Lower leg skin (tissue), 4 donors: ENCODE results near the gene MFSD8. TPM values are rescaled to one million over a fixed set of nuclear protein-coding genes. Genes with fewer than 3 reads are reported as not detected.
A peak's percentile ranks its signal among the peaks of the same experiment; 100 is the strongest.

ENCODE experiments used
- DNase-seq, 2 donors: peaks; one replicate each; pipeline ENCODE4 v3.0.0-alpha.2; 2019; ENCODE audit warnings: low spot score in 2 of 2
- H3K4me3 ChIP-seq: fragments of 200-600 bp; sonication (generic); 2 replicates; pipeline ENCODE4 v1.5.1; 2017; ENCODE audit warnings: mild to moderate bottlenecking, low read depth; ENCODE audit not compliant: poor library complexity, severe bottlenecking
- POLR2A ChIP-seq, 2 donors: fragments of 450-650 bp; IDR thresholded peaks; one replicate each; pipeline ENCODE4 v1.6.1; 2016 to 2017; ENCODE audit warnings: antibody characterized with exemption in 2 of 2, mild to moderate bottlenecking in 1 of 2, moderate library complexity in 1 of 2
- WGBS, 2 donors: methylation state at CpG; one replicate each; pipeline ENCODE4 v1.1.5; 2018; 5-methylcytosine and 5-hydroxymethylcytosine counted together
- intact Hi-C: fragments of 100-400 bp; cut with DNase I; formaldehyde crosslinking; loops from one replicate; pipeline ENCODE4 v1.15.0; 2023; ENCODE audit warnings: low total_unique reads
- total RNA-seq, 4 donors: library from RNA; depleted of rRNA; stranded (reverse); fragments of >200 nt; gene quantifications; one replicate each; pipeline ENCODE4 v1.1.0, GENCODE V29; 2016
- TF ChIP-seq, protein P1 (sequence below), 3 donors: fragments of 450-650 bp; IDR thresholded peaks; one replicate each; pipeline ENCODE4 v1.5.1; 2016; ENCODE audit warnings: antibody characterized with exemption in 3 of 3, mild to moderate bottlenecking in 3 of 3, moderate library complexity in 2 of 3

MFSD8 gene
- total RNA-seq, 4 donors from 2014 or later: 21.9 to 214 (median 26.8) TPM

- intact Hi-C loops: no loop called here
- H3K4me3 ChIP-seq: no peak overlapping the region
- 81 to 88% methylated on average over 1 of the region's 1 CpG for WGBS, 2 donors
- no peak for DNase-seq
- TF ChIP-seq POLR2A (IDR thresholded peaks at IDR 0.05): no peak
- TF ChIP-seq, protein P1, sequence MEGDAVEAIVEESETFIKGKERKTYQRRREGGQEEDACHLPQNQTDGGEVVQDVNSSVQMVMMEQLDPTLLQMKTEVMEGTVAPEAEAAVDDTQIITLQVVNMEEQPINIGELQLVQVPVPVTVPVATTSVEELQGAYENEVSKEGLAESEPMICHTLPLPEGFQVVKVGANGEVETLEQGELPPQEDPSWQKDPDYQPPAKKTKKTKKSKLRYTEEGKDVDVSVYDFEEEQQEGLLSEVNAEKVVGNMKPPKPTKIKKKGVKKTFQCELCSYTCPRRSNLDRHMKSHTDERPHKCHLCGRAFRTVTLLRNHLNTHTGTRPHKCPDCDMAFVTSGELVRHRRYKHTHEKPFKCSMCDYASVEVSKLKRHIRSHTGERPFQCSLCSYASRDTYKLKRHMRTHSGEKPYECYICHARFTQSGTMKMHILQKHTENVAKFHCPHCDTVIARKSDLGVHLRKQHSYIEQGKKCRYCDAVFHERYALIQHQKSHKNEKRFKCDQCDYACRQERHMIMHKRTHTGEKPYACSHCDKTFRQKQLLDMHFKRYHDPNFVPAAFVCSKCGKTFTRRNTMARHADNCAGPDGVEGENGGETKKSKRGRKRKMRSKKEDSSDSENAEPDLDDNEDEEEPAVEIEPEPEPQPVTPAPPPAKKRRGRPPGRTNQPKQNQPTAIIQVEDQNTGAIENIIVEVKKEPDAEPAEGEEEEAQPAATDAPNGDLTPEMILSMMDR (IDR thresholded peaks at IDR 0.05): no peak
Observed at GRCh38 chr4:127896069-127896468, 68.9 kb downstream of the MFSD8 start.

DNA sequence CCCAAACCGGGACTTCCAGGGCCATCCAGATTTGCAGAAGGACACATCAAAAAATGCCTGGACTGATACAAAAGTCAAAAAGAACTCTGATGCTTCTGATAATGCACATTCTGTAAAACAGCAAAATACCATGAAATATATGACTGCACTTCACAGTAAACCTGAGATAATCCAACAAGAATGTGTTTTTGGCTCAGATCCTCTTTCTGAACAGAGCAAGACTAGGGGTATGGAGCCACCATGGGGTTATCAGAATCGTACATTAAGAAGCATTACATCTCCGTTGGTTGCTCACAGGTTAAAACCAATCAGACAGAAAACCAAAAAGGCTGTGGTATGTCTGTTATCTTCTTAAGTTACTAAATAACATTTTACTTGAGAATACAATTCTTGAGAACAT, 75.1 kb downstream of the MFSD8 start:
- 76 to 78% methylated on average over 3 of the region's 3 CpGs for WGBS, 2 donors
- intact Hi-C loops: no loop called here
- DNase-seq: no peak
- TF ChIP-seq, protein P1 (IDR thresholded peaks at IDR 0.05): no peak
- no peak for TF ChIP-seq POLR2A (IDR thresholded peaks at IDR 0.05)
- H3K4me3 ChIP-seq: no peak overlapping the region

- DNase-seq: no peak
- intact Hi-C loops: no loop called here
- no peak overlapping the region for H3K4me3 ChIP-seq
- WGBS, 2 donors: 94 to 97% methylated on average over 1 of the region's 1 CpG
- TF ChIP-seq POLR2A (IDR thresholded peaks at IDR 0.05): no peak
- TF ChIP-seq, protein P1 (IDR thresholded peaks at IDR 0.05): no peak
Observed at GRCh38 chr4:127888559-127888958, 76.4 kb downstream of the MFSD8 start.

GRCh38 chr4:127881563-127881864, 83.5 kb downstream of the MFSD8 start:
- H3K4me3 ChIP-seq: peak overlapping the region; percentile 70
- 2 to 3% methylated on average over 7 of the region's 7 CpGs for WGBS, 2 donors
- DNase-seq: no peak
- intact Hi-C loops: no loop called here
- TF ChIP-seq, protein P1 (IDR thresholded peaks at IDR 0.05): no peak
- TF ChIP-seq POLR2A (IDR thresholded peaks at IDR 0.05): no peak

DNA sequence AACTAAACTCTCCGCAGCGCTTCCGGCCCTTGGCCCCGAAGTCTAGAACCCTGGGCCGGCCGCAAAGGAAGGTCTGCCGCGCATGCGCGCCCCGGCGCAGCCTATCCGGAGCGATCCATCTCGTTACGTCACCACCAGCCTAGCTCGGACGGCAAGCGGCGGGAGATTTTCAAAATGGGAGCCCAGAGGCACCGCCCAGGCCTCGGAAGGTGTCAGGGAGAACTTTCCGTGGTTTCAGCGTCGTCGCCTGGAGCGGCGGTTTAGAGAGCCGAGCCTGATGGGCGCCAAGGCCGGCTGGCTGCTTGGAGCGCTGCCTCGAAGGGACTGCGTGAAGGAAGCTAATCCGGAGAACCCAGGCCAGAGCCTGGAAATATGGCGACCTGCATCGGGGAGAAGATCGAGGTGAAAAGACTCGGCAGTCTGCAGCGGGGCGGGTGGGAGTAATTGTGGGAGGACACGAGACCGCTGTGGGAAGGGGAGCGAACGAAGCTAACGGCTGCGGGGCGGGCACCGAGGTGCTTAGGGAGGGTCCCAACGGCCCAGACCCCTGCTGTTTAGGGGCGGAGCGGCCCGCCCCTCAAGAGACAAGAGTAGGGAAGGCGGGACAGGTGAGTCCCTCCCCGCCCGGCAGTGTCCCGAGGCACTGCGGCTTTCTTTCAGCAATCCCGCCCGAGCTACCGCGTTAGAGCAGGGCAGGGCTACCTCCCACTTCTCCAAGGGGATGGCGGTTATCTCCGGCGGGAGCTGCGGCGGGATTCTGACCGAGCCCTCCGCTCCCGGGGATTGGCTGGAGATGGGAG, 84.0 kb downstream of the MFSD8 start, which contains the start of gene PLK4:
TSS of gene PLK4 (plus strand) at position 131 of the 800 bp plus-strand sequence. CDS start at position 373, 242 bp downstream.
- TF ChIP-seq POLR2A (IDR thresholded peaks at IDR 0.05): no peak
- TF ChIP-seq, protein P1 (IDR thresholded peaks at IDR 0.05): no peak
- WGBS, 2 donors: 0 to 1% methylated on average over 40 to 62 of the region's 70 CpGs
- peak within 1 kb of the TSS; percentile 70 for H3K4me3 ChIP-seq
- intact Hi-C loops: no loop called here
- peak; percentile 93 to 99 for DNase-seq

DNA sequence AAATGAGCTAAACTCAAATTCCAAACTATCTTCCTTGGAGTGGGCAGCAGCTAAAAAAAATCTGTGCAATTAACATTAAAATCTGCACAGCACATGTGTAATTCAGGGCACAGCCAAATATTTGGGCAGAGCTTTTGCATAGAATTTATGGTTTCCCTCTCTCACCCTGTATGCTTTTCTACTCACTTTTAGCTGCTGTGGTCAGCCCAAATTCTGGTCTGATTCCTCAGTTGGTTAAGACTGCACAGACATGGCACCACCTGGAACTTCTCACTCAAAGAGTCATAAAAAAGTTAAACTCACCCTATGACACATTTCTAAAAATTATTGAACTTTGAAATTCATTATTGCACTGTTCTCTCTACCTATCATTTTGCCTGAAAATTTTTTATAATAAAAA, 89.2 kb downstream of the MFSD8 start:
- TF ChIP-seq, protein P1 (IDR thresholded peaks at IDR 0.05): no peak
- TF ChIP-seq POLR2A (IDR thresholded peaks at IDR 0.05): no peak
- intact Hi-C loops: no loop called here
- DNase-seq: no peak
- H3K4me3 ChIP-seq: no peak overlapping the region
